ENCODE results near the gene KCNH8.

KCNH8 gene

GRCh38 chr3:19331931-19332330 is 183.6 kb downstream of the KCNH8 start:
- Histone ChIP-seq H3K4me1 (ENCODE audit: insufficient read depth, low read length) (no peaks in the 10 kb centered on the region), H3K36me3 (ENCODE audit: insufficient read depth, low read length) (no peaks in the 10 kb centered on the region), H3K9ac (ENCODE audit: low read depth, low read length) (no peak overlapping the region), H3K9me3 (ENCODE audit: control insufficient read depth, insufficient read depth, low read length) (no peaks in the 10 kb centered on the region)

DNA sequence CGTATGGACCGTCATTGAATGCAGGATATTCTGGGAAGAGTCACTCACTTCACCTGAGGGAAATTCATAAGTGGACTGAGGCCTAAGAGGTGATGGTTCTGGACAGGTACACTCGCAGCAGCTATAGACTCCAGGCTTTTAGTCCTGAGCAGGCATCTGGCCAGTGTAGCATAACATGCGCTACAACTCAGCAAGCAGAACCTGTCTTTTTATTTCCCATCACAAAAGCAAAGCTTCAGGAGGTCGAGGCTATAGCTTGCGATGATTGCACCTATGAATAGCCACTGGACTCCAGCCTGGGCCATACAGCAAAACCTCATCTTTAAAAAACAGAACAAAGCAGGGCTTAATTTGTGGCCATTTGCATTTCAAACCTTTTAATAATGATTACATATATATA is 185.8 kb downstream of the KCNH8 start:
- H3K9ac ChIP-seq (ENCODE audit: low read depth, low read length) = no peak overlapping the region
- no peaks in the 10 kb centered on the region for H3K4me1 ChIP-seq (ENCODE audit: insufficient read depth, low read length)
- H3K9me3 ChIP-seq (ENCODE audit: control insufficient read depth, insufficient read depth, low read length) = no peaks in the 10 kb centered on the region
- H3K36me3 ChIP-seq (ENCODE audit: insufficient read depth, low read length) = no peaks in the 10 kb centered on the region

DNA sequence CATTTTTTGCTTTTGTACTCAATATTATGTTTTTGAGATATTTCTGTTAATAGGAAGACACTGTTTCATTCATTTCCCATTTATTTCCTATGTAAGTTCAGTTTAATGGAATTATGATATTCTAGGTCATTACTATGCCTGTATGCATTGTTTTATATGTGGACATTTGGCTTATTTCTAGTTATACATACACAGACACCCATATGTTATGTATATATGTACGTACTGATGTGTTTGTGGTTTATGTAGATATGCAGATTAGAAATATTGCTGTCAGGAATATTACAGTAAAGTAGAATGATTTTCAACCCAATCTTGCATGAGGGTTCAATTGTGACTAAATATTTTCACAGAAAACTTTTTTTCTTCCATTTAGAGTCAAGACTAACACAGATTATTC is 190.5 kb downstream of the KCNH8 start:
- no peaks in the 10 kb centered on the region for H3K36me3 ChIP-seq (ENCODE audit: insufficient read depth, low read length)
- H3K9me3 ChIP-seq (ENCODE audit: control insufficient read depth, insufficient read depth, low read length) = no peaks in the 10 kb centered on the region
- no peak overlapping the region for H3K9ac ChIP-seq (ENCODE audit: low read depth, low read length)
- no peaks in the 10 kb centered on the region for H3K4me1 ChIP-seq (ENCODE audit: insufficient read depth, low read length)

- no peaks in the 10 kb centered on the region for H3K36me3 ChIP-seq (ENCODE audit: insufficient read depth, low read length)
- no peaks in the 10 kb centered on the region for H3K9me3 ChIP-seq (ENCODE audit: control insufficient read depth, insufficient read depth, low read length)
- H3K9ac ChIP-seq (ENCODE audit: low read depth, low read length) = no peak overlapping the region
Observed at GRCh38 chr3:19342389-19342788, 194.1 kb downstream of the KCNH8 start.

GRCh38 chr3:19346759-19347158 is 198.4 kb downstream of the KCNH8 start:
- H3K9me3 ChIP-seq (ENCODE audit: control insufficient read depth, insufficient read depth, low read length) = no peaks in the 10 kb centered on the region
- no peak overlapping the region for H3K9ac ChIP-seq (ENCODE audit: low read depth, low read length)
- no peaks in the 10 kb centered on the region; the same call in 1 of the 2 replicates for H3K4me1 ChIP-seq (ENCODE audit: insufficient read depth, low read length)
- no peaks in the 10 kb centered on the region for H3K36me3 ChIP-seq (ENCODE audit: insufficient read depth, low read length)

More at GRCh38 chr3:19342389-19342788, 194.1 kb downstream of the KCNH8 start:
- H3K4me1 ChIP-seq (ENCODE audit: insufficient read depth, low read length) = no peaks in the 10 kb centered on the region; the same call in 1 of the 2 replicates

DNA sequence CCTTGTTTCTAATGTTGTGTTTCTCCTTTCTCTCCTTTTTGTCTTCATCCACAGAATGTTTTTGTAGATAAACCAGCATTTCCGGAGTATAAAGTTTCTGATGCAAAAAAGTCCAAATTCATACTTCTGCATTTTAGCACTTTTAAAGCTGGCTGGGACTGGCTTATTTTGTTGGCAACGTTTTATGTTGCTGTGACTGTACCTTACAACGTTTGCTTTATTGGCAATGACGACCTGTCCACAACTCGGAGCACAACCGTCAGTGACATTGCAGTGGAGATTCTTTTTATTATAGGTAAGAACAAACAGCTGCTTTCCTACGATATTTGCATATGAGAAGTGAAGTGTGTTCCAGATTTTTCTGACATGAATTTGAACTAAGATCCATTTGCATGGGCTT is 199.4 kb downstream of the KCNH8 start:
- Histone ChIP-seq H3K9ac (ENCODE audit: low read depth, low read length) (no peak overlapping the region), H3K9me3 (ENCODE audit: control insufficient read depth, insufficient read depth, low read length) (no peaks in the 10 kb centered on the region), H3K36me3 (ENCODE audit: insufficient read depth, low read length) (no peaks in the 10 kb centered on the region), H3K4me1 (ENCODE audit: insufficient read depth, low read length) (no peaks in the 10 kb centered on the region; the same call in 1 of the 2 replicates)

DNA sequence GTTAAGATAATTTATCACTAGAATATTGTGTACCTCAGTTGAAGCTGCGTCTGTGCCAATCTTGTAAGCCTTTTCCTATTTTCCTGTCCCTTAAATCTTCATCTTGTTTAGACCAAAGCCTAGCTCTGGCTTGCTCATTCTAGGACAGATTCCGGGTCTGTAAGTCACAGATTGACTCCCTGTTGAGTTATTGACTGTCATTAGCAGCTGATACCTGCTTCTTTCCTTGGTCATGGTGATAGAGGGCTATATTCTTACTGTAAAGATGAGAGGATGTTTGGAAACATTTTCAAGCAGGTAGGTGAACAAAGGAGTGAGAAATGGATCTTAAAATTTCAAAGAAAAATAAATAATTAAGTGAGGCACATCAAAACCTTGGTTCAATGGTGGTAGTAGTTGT is 200.2 kb downstream of the KCNH8 start:
- H3K4me1 ChIP-seq (ENCODE audit: insufficient read depth, low read length) = no peaks in the 10 kb centered on the region; the same call in 1 of the 2 replicates
- H3K9me3 ChIP-seq (ENCODE audit: control insufficient read depth, insufficient read depth, low read length) = no peaks in the 10 kb centered on the region
- H3K9ac ChIP-seq (ENCODE audit: low read depth, low read length) = no peak overlapping the region
- H3K36me3 ChIP-seq (ENCODE audit: insufficient read depth, low read length) = no peaks in the 10 kb centered on the region

DNA sequence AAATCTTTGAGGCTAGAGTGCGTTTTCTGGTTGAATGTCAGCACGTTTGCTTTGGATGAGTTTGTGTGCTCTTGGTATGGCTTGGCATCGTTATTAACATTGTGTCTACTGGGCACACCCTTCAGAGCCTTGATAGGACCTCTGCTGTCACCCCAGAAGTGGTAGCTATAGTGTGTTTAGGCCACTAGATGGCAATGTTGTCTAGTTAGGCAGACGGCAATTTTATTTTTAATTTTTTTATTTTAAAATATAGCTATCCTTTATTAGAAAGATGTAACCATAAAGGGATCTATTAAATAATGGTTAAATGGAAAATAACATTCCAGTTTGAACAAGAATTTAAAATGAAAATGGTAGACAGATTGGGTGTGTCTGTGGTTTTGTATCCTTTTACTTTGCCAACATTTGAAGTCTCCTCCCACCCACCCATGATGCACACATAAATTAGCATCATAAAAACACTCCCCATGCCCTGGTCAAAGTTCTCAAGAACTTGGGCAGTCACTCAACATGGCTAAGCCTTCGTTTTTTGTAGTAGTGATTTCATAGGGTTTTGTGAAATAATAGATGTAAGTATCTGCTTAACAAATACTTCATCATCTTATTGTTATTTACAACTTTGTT is 200.7 kb downstream of the KCNH8 start:
- Histone ChIP-seq H3K9ac (ENCODE audit: low read depth, low read length) (no peak overlapping the region), H3K9me3 (ENCODE audit: control insufficient read depth, insufficient read depth, low read length) (no peaks in the 10 kb centered on the region), H3K4me1 (ENCODE audit: insufficient read depth, low read length) (no peaks in the 10 kb centered on the region; the same call in 1 of the 2 replicates), H3K36me3 (ENCODE audit: insufficient read depth, low read length) (no peaks in the 10 kb centered on the region)

GRCh38 chr3:19357947-19358346 is 209.6 kb downstream of the KCNH8 start:
- no peaks in the 10 kb centered on the region for H3K9me3 ChIP-seq (ENCODE audit: control insufficient read depth, insufficient read depth, low read length)
- H3K36me3 ChIP-seq (ENCODE audit: insufficient read depth, low read length) = no peaks in the 10 kb centered on the region
- no peaks in the 10 kb centered on the region for H3K4me1 ChIP-seq (ENCODE audit: insufficient read depth, low read length)
- H3K9ac ChIP-seq (ENCODE audit: low read depth, low read length) = no peak overlapping the region

DNA sequence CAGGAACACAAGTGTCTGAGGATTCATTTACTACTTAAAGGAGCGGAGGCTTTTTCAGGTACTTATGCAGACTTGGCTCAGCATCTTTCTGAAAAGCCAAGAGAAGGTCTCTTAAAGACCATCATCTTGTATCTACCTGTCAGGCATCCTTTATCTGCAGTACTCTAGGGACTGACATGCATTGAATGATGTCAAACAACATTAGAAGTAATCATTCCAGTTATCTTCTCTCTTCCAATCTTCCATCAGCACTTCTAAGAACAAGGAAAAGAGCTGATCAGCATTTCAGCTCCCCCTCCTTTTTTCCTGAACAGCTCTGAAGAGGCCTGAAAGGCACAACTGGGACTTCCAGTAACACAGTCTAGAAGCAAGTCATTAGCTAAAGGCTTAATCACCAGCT is 214.8 kb downstream of the KCNH8 start:
- Histone ChIP-seq H3K4me1 (ENCODE audit: insufficient read depth, low read length) (no peaks in the 10 kb centered on the region), H3K9ac (ENCODE audit: low read depth, low read length) (no peak overlapping the region), H3K9me3 (ENCODE audit: control insufficient read depth, insufficient read depth, low read length) (no peaks in the 10 kb centered on the region), H3K36me3 (ENCODE audit: insufficient read depth, low read length) (no peaks in the 10 kb centered on the region)

- Histone ChIP-seq H3K4me1 (ENCODE audit: insufficient read depth, low read length) (no peaks in the 10 kb centered on the region), H3K9ac (ENCODE audit: low read depth, low read length) (no peak overlapping the region), H3K9me3 (ENCODE audit: control insufficient read depth, insufficient read depth, low read length) (no peaks in the 10 kb centered on the region), H3K36me3 (ENCODE audit: insufficient read depth, low read length) (no peaks in the 10 kb centered on the region)
Observed at GRCh38 chr3:19364148-19364547, 215.8 kb downstream of the KCNH8 start.

DNA sequence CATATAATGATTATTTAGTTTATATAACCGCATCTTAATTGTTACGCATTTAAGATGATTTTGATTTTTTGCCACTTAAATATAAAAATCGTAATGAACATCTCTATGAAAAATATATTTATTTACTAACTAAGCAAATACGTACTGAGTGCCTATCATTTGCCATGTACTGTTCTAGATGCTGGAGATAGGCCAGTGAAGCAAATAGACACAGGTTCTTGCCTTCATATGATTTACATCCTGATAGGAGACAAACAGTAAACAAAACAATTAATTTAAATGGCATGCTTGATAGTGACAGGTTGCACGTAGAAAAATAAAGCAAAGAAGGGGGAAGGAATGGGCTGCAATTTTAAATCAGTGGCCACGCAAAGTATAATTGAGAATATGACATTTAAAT is 217.2 kb downstream of the KCNH8 start:
- Histone ChIP-seq H3K4me1 (ENCODE audit: insufficient read depth, low read length) (no peaks in the 10 kb centered on the region), H3K9ac (ENCODE audit: low read depth, low read length) (no peak overlapping the region), H3K36me3 (ENCODE audit: insufficient read depth, low read length) (no peaks in the 10 kb centered on the region), H3K9me3 (ENCODE audit: control insufficient read depth, insufficient read depth, low read length) (no peaks in the 10 kb centered on the region)

- H3K9me3 ChIP-seq (ENCODE audit: control insufficient read depth, insufficient read depth, low read length) = no peaks in the 10 kb centered on the region
- no peaks in the 10 kb centered on the region for H3K4me1 ChIP-seq (ENCODE audit: insufficient read depth, low read length)
- H3K9ac ChIP-seq (ENCODE audit: low read depth, low read length) = no peak overlapping the region
- no peaks in the 10 kb centered on the region for H3K36me3 ChIP-seq (ENCODE audit: insufficient read depth, low read length)
Observed at GRCh38 chr3:19384868-19385267, 236.6 kb downstream of the KCNH8 start.

DNA sequence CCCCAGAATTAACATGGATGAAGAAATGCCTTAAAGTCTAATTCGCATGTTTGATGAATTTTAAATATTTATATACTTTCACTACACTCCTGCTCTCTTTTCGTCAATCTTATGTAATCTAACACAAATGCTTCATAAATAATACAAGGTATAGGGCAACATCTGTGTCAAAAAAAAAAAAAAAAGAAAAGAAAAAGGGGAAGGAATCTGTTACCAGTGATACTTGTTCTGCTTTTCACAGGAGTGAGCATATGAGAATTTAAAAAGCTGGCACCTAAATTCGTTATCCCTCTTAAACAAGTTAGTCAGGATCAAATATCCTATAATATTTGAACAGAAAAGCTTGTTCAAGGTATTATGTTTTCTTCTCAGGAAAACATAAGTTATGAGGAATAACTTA is 243.8 kb downstream of the KCNH8 start:
- H3K4me1 ChIP-seq (ENCODE audit: insufficient read depth, low read length) = no peaks in the 10 kb centered on the region

GRCh38 chr3:19394946-19395345 is 246.6 kb downstream of the KCNH8 start:
- Histone ChIP-seq H3K9ac (ENCODE audit: low read depth, low read length) (no peak overlapping the region), H3K36me3 (ENCODE audit: insufficient read depth, low read length) (no peaks in the 10 kb centered on the region), H3K9me3 (ENCODE audit: control insufficient read depth, insufficient read depth, low read length) (no peaks in the 10 kb centered on the region)

More for the DNA sequence above, 243.8 kb downstream of the KCNH8 start:
- Histone ChIP-seq H3K9ac (ENCODE audit: low read depth, low read length) (no peak overlapping the region), H3K9me3 (ENCODE audit: control insufficient read depth, insufficient read depth, low read length) (no peaks in the 10 kb centered on the region), H3K36me3 (ENCODE audit: insufficient read depth, low read length) (no peaks in the 10 kb centered on the region)

More at GRCh38 chr3:19394946-19395345, 246.6 kb downstream of the KCNH8 start:
- peaks cover 10% of the 10 kb centered on the region for H3K4me1 ChIP-seq (ENCODE audit: insufficient read depth, low read length)

All from ES-I3 (cell line).